GM04503 (cell line): ENCODE data around the gene CCDC83.
"Not testable (repeated sequence)": the region's sequence is repeated elsewhere in the genome, so short reads cannot be mapped to it uniquely, and the experiment has no call there.

Source experiments
- DNase-seq: peaks from one replicate; pipeline ENCODE4 v3.0.0-alpha.2; 2012; ENCODE audit warnings: low read depth

CCDC83 gene

GRCh38 chr11:85889108-85889507 lies 33.9 kb downstream of the CCDC83 start:
- no peak for DNase-seq

GRCh38 chr11:85889676-85890579 lies 34.7 kb downstream of the CCDC83 start:
- peak; percentile 54 for DNase-seq

- DNase-seq, result no peak
These were observed 38.2 kb downstream of the CCDC83 start for GRCh38 chr11:85893395-85893794.

- no peak for DNase-seq
These were observed 41.7 kb downstream of the CCDC83 start for GRCh38 chr11:85896876-85897275.

- no peak for DNase-seq
These were observed 43.3 kb downstream of the CCDC83 start for GRCh38 chr11:85898456-85898855.

GRCh38 chr11:85902353-85902752 lies 47.2 kb downstream of the CCDC83 start:
- DNase-seq, result no peak

- no peak for DNase-seq
These were observed 48.2 kb downstream of the CCDC83 start for GRCh38 chr11:85903406-85903805.

GRCh38 chr11:85903811-85904210 lies 48.6 kb downstream of the CCDC83 start:
- no peak for DNase-seq

- no peak for DNase-seq
These were observed 57.2 kb downstream of the CCDC83 start for GRCh38 chr11:85912414-85912813.

GRCh38 chr11:85913513-85913912 lies 58.3 kb downstream of the CCDC83 start:
- DNase-seq, result no peak

- DNase-seq, result no peak
These were observed 59.2 kb downstream of the CCDC83 start for GRCh38 chr11:85914425-85914824.

GRCh38 chr11:85918910-85919794 lies 64.0 kb downstream of the CCDC83 start:
- DNase-seq, result no peak

GRCh38 chr11:85922367-85922766 lies 67.2 kb downstream of the CCDC83 start:
- no peak for DNase-seq

- DNase-seq, result no peak
These were observed 68.3 kb downstream of the CCDC83 start for GRCh38 chr11:85923455-85923854.

GRCh38 chr11:85926653-85927214 lies 71.6 kb downstream of the CCDC83 start:
- DNase-seq, result not testable (repeated sequence)

GRCh38 chr11:85930879-85931366 lies 75.7 kb downstream of the CCDC83 start:
- DNase-seq, result no peak

- no peak for DNase-seq
These were observed 79.5 kb downstream of the CCDC83 start for GRCh38 chr11:85934596-85935169.

- DNase-seq, result no peak
These were observed 80.6 kb downstream of the CCDC83 start for GRCh38 chr11:85935751-85936150.

- DNase-seq, result no peak
These were observed 82.7 kb downstream of the CCDC83 start for GRCh38 chr11:85937835-85938234.

- DNase-seq, result no peak
These were observed 84.2 kb downstream of the CCDC83 start for GRCh38 chr11:85939099-85940015.
